ENCODE data around the gene DNM3.

DNM3 gene

GRCh38 chr1:171934664-171935063 is 93.4 kb downstream of the DNM3 start (continued):
- no peak for TF ChIP-seq TSHZ2 (CRISPR knock-in tag; IDR thresholded peaks at IDR 0.05)

GRCh38 chr1:171935086-171935485 is 93.8 kb downstream of the DNM3 start:
- TF ChIP-seq ZFP30 (CRISPR knock-in tag; IDR thresholded peaks at IDR 0.05) (no peak), PATZ1 (CRISPR knock-in tag; IDR thresholded peaks at IDR 0.05; ENCODE audit: borderline replicate concordance) (no peak), SNAI2 (CRISPR knock-in tag; IDR thresholded peaks at IDR 0.05) (no peak), ZNF70 (CRISPR knock-in tag; IDR thresholded peaks at IDR 0.05) (no peak), TOX (CRISPR knock-in tag; IDR thresholded peaks at IDR 0.05; ENCODE audit: borderline replicate concordance) (no peak), ZFP3 (CRISPR knock-in tag; IDR thresholded peaks at IDR 0.05) (no peak), TSHZ2 (CRISPR knock-in tag; IDR thresholded peaks at IDR 0.05) (no peak), GLIS3 (CRISPR knock-in tag; IDR thresholded peaks at IDR 0.05) (no peak), ZC3H10 (CRISPR knock-in tag; IDR thresholded peaks at IDR 0.05) (no peak), ZNF565 (CRISPR knock-in tag; conservative IDR thresholded peaks at IDR 0.05; ENCODE audit: low read depth) (no peak)
- no peak for ATAC-seq

- TF ChIP-seq ARNTL (CRISPR knock-in tag; IDR thresholded peaks at IDR 0.05; ENCODE audit: borderline replicate concordance, low read depth) (no peak), POU6F1 (CRISPR knock-in tag; IDR thresholded peaks at IDR 0.05; ENCODE audit: borderline replicate concordance, low read depth) (no peak), PATZ1 (CRISPR knock-in tag; IDR thresholded peaks at IDR 0.05; ENCODE audit: borderline replicate concordance) (no peak), CREB5 (CRISPR knock-in tag; IDR thresholded peaks at IDR 0.05; ENCODE audit: low read depth) (no peak), CSDC2 (CRISPR knock-in tag; IDR thresholded peaks at IDR 0.05) (no peak), RARB (CRISPR knock-in tag; IDR thresholded peaks at IDR 0.05) (no peak), OSR1 (CRISPR knock-in tag; IDR thresholded peaks at IDR 0.05) (no peak), ZFP30 (CRISPR knock-in tag; IDR thresholded peaks at IDR 0.05) (no peak), ESRRG (CRISPR knock-in tag; IDR thresholded peaks at IDR 0.05) (no peak), ZC3H10 (CRISPR knock-in tag; IDR thresholded peaks at IDR 0.05) (no peak), CSRNP3 (CRISPR knock-in tag; IDR thresholded peaks at IDR 0.05) (no peak), ZNF565 (CRISPR knock-in tag; conservative IDR thresholded peaks at IDR 0.05; ENCODE audit: low read depth) (no peak), PPARA (CRISPR knock-in tag; IDR thresholded peaks at IDR 0.05; ENCODE audit: borderline replicate concordance) (no peak), BACH2 (CRISPR knock-in tag; IDR thresholded peaks at IDR 0.05; ENCODE audit: borderline replicate concordance) (no peak), GLIS3 (CRISPR knock-in tag; IDR thresholded peaks at IDR 0.05) (no peak), ZNF8 (CRISPR knock-in tag; IDR thresholded peaks at IDR 0.05) (no peak), ZFP3 (CRISPR knock-in tag; IDR thresholded peaks at IDR 0.05) (no peak), SNAI2 (CRISPR knock-in tag; IDR thresholded peaks at IDR 0.05) (no peak), ZNF70 (CRISPR knock-in tag; IDR thresholded peaks at IDR 0.05) (no peak)
- ATAC-seq: no peak
Measured at GRCh38 chr1:171935664-171936063, 94.4 kb downstream of the DNM3 start.

Data from SK-N-SH treated with all-trans-retinoic acid at 6 μM for 48 hours (cell line).